Measurements from ENCODE around the gene PRLHR.

- TF ChIP-seq CTCF (IDR thresholded peaks at IDR 0.05; ENCODE audit: low read depth, low read length, poor library complexity, severe bottlenecking), result no peak
- no peak for TF ChIP-seq EZH2phosphoT487 (IDR thresholded peaks at IDR 0.05; ENCODE audit: borderline replicate concordance, low read length)
These were observed 43.8 kb downstream of the PRLHR start for GRCh38 chr10:118551535-118552100.

All from DOHH2 (cell line).